Measurements from ENCODE around the gene ALDH18A1.

The ALDH18A1 gene

DNA sequence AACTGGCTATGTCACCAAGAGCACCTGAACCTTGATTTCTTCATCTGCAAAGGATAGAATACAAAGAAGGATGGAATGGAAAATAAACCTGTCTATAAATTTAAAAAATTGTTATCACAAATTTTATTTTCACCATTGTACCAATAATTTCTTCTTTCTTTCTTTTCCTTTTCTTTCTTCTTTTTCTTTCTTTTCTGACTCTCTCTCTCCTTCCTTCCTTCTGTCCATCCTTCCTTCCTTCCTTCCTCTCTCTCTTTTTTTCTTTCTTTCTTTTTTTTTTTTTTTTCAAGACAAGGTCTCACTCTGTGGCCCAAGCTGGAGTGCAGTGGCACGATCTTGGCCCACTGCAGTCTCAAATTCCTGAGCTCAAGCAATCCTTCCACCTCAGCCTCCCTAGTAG is 58.7 kb downstream of the ALDH18A1 start:
- H3K27me3 Mint-ChIP-seq = peaks cover 20% of the 10 kb centered on the region in 2 donors
- no peaks in the 10 kb centered on the region for H3K36me3 Mint-ChIP-seq (ENCODE audit: insufficient read depth)
- H3K27ac Mint-ChIP-seq = peak overlapping the region in 1 of 2 donors; percentile 14
- DNase-seq = no peak
- no peaks in the 10 kb centered on the region for H3K4me1 Mint-ChIP-seq (ENCODE audit: low read depth in 2 of 2)
- no peaks in the 10 kb centered on the region for H3K9me3 Mint-ChIP-seq
- H3K4me3 Mint-ChIP-seq = no peak overlapping the region
- no peak for ATAC-seq (replicated peaks)

DNA sequence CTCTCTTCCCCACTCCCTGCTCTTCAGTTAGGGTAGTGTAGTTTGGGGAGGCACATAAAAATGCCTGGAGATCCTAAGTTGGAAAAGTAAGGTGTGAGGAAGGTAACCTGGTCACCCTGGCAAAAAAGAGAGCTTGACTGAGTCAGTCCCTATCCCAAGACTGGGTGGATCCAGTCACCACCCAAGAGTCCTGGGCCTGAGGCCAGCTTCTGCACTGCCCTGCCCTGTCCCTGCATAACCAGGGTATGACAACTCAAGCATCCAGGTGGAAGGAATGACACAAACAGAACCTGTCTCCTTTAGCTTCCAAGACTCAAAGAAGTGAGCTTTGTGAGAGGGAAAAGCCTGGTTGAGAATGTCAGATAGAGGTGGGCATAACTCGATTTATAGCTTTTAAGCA is 68.5 kb downstream of the ALDH18A1 start:
- H3K4me3 Mint-ChIP-seq = no peak overlapping the region
- no peaks in the 10 kb centered on the region for H3K4me1 Mint-ChIP-seq (ENCODE audit: low read depth in 2 of 2)
- no peak overlapping the region for H3K27ac Mint-ChIP-seq
- peaks cover 6 to 39% of the 10 kb centered on the region in 2 donors for H3K27me3 Mint-ChIP-seq
- no peaks in the 10 kb centered on the region for H3K9me3 Mint-ChIP-seq
- DNase-seq (no peak), ATAC-seq (replicated peaks) (no peak)
- no peaks in the 10 kb centered on the region for H3K36me3 Mint-ChIP-seq (ENCODE audit: insufficient read depth)

DNA sequence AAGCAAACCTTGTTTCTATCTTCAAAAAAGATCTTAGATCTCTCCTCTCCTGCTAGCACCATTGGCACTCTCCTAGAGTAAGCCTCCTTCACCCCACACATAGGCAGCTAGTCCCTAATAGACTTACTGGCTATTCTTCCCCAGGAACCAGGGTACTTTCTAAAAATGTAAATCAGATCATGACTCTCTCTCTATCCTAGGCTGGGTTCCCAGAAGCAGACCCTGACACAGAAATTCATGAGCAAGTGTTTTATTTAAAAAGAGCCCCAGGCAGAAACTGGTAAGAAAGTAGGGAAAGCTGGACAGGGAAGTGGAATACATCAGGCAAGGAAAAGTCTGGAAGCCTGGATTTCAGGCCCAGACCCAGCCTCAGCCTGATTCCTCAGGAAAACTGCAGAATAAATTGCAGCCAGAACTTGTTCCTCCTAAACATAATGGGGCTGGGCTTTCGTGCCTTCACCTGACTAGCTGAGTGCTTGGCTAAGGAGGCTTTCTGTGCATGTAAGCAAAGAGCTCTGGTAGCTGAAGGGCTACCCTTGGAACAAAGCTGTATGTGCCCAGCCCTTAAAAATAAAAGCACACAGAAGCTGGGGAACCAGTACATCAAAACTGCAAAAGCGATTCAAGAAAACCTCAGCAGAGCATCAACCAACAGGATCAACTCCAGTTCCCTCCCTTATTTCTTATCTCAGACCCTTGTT is 76.5 kb downstream of the ALDH18A1 start:
- no peak overlapping the region for H3K4me3 Mint-ChIP-seq
- no peak for DNase-seq
- peaks cover 26 to 63% of the 10 kb centered on the region in 2 donors for H3K27me3 Mint-ChIP-seq

DNA sequence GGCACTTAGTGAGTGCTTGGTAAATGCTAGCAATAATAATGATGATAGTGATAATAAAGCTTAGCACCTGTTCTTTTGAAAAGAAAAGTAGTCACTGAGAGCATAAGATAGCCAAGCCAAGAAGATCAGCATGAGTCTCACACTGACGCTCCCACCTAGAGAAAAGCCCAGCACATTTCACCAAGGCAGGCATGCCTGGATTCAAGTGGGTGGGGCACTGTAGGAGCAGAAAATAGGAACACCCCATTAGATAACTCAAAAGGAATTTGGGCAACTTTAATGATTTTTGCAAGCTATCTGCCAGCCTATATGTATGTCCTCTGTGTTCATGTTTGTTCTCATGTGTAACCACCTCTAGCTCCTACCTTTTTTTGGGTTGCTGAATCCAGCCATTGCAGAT is 77.2 kb downstream of the ALDH18A1 start:
- no peak for ATAC-seq (replicated peaks)
- H3K9me3 Mint-ChIP-seq = no peaks in the 10 kb centered on the region
- no peak for DNase-seq
- H3K4me1 Mint-ChIP-seq (ENCODE audit: low read depth in 2 of 2) = no peaks in the 10 kb centered on the region
- H3K36me3 Mint-ChIP-seq (ENCODE audit: insufficient read depth) = no peaks in the 10 kb centered on the region
- H3K4me3 Mint-ChIP-seq = no peak overlapping the region
- peaks cover 33 to 66% of the 10 kb centered on the region in 2 donors for H3K27me3 Mint-ChIP-seq
- H3K27ac Mint-ChIP-seq = no peak overlapping the region

More for the DNA sequence above, 76.5 kb downstream of the ALDH18A1 start:
- Mint-ChIP-seq H3K36me3 (ENCODE audit: insufficient read depth) (no peaks in the 10 kb centered on the region), H3K27ac (no peak overlapping the region), H3K4me1 (ENCODE audit: low read depth in 2 of 2) (no peaks in the 10 kb centered on the region), H3K9me3 (no peaks in the 10 kb centered on the region)
- ATAC-seq (replicated peaks) = no peak

DNA sequence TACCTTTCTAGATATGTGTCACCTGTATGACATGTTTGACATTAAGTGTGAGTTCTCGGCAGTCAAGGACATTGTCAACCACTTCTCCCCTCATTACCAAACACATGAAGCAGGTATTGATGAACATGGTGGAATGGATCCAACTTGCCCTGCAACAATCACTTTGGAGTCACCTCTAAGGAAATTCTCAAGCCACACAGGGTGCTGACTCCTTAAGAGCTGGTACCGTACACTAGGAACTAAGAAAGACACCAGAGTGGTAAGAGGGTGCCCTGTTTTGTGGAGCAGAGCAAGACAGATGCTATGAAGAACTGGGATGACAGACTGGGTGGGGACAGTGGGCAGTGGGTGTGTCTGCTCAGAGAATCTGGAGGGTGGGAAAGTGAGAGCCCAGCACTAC is 77.9 kb downstream of the ALDH18A1 start:
- peaks cover 40 to 66% of the 10 kb centered on the region in 2 donors for H3K27me3 Mint-ChIP-seq
- H3K36me3 Mint-ChIP-seq (ENCODE audit: insufficient read depth) = no peaks in the 10 kb centered on the region
- no peaks in the 10 kb centered on the region for H3K9me3 Mint-ChIP-seq
- H3K27ac Mint-ChIP-seq = no peak overlapping the region
- ATAC-seq (replicated peaks) (no peak), DNase-seq (no peak)
- no peak overlapping the region for H3K4me3 Mint-ChIP-seq
- no peaks in the 10 kb centered on the region for H3K4me1 Mint-ChIP-seq (ENCODE audit: low read depth in 2 of 2)

DNA sequence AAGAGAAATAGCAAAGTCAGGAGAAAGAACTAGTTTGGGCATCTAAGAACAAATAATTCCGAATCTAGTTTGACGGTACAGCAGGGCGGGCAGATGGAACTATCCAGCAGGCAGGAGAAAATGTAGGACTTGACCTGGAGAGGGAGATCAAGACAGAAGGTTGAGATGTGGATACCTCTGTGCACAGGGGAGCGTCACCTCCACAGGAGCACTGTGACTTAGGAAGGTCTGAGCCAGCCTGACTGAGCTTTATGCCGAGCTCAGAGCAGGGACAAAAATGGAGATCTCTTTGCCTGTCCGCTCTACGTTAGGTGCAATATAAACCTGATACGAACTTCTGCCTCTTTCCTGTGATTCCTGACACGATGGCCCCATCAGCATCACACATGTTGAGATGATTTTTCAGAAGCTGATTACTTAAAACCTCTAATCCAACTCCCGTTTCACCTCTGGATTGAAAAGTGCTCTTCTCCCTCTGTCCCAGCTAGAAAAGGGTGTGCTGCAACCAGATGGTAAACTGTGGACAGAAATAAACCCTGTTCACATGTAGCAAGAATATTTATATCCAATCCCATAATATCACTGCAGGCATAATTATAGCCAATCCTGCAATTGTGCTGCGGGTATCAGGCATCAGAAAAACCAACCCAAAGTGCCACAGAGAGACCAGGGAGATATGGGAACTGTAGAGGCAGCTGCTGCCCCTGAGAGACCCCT is 81.7 kb downstream of the ALDH18A1 start:
- Mint-ChIP-seq H3K27ac (no peak overlapping the region), H3K27me3 (peaks cover 43 to 50% of the 10 kb centered on the region in 2 donors), H3K4me1 (ENCODE audit: low read depth in 2 of 2) (no peaks in the 10 kb centered on the region), H3K4me3 (no peak overlapping the region), H3K36me3 (ENCODE audit: insufficient read depth) (no peaks in the 10 kb centered on the region), H3K9me3 (no peaks in the 10 kb centered on the region)
- ATAC-seq (replicated peaks) (no peak), DNase-seq (no peak)

DNA sequence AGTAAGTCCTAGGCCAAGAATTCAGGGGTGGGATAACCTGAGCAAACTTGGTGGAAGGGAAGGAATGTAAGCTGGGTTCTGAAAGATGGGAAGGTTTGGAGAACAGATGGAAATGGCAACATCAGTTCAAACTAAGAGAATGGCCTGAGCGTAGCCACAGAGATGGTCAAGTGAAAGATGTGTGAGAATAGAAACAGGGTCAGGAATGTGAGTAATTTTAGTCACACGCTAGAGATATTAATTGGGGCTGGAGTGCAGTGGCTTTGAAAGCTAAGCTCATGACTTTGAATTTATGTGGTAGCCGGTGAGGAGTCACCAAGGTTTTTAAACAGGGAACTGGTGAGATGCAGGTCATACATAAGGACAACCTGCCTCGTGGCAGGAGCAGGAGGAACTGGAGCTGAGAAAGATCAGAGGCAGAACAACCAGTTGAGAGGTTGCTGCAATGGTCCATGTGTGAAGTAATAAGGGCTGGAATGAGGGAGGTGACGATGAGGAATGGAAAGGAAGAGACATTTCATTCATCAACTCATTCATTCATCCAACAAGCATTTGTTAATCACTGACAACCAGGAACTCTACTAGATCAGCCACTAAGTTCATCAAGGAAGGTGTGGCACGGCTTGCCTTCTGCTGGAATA is 82.4 kb downstream of the ALDH18A1 start:
- no peaks in the 10 kb centered on the region for H3K36me3 Mint-ChIP-seq (ENCODE audit: insufficient read depth)
- no peak for ATAC-seq (replicated peaks)
- no peak overlapping the region for H3K27ac Mint-ChIP-seq
- no peak overlapping the region for H3K4me3 Mint-ChIP-seq
- no peaks in the 10 kb centered on the region for H3K4me1 Mint-ChIP-seq (ENCODE audit: low read depth in 2 of 2)
- no peaks in the 10 kb centered on the region for H3K9me3 Mint-ChIP-seq
- peaks cover 36 to 46% of the 10 kb centered on the region in 2 donors for H3K27me3 Mint-ChIP-seq
- DNase-seq = no peak

DNA sequence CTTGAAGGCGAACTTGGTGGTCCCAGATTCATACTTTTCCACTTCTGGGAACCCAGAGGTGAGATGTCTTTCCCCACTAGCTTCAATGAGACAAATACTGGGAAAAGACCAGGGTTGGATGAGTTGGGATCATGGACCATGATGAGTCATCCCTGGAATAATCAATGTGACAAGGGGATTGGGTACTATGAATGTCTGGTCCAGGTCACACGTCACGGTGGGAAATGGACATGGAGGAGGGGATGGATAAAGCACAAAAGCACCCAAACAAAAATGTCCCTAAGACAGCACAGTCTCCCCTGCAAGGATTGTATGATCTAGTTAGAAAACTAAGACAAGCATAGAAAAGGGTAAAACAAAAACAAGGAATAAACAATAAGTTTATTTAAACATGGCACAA is 83.0 kb downstream of the ALDH18A1 start:
- no peaks in the 10 kb centered on the region for H3K36me3 Mint-ChIP-seq (ENCODE audit: insufficient read depth)
- no peak for ATAC-seq (replicated peaks)
- peaks cover 30 to 41% of the 10 kb centered on the region in 2 donors for H3K27me3 Mint-ChIP-seq
- no peak overlapping the region for H3K27ac Mint-ChIP-seq
- no peaks in the 10 kb centered on the region for H3K9me3 Mint-ChIP-seq
- no peak overlapping the region for H3K4me3 Mint-ChIP-seq
- DNase-seq = no peak
- H3K4me1 Mint-ChIP-seq (ENCODE audit: low read depth in 2 of 2) = no peaks in the 10 kb centered on the region

DNA sequence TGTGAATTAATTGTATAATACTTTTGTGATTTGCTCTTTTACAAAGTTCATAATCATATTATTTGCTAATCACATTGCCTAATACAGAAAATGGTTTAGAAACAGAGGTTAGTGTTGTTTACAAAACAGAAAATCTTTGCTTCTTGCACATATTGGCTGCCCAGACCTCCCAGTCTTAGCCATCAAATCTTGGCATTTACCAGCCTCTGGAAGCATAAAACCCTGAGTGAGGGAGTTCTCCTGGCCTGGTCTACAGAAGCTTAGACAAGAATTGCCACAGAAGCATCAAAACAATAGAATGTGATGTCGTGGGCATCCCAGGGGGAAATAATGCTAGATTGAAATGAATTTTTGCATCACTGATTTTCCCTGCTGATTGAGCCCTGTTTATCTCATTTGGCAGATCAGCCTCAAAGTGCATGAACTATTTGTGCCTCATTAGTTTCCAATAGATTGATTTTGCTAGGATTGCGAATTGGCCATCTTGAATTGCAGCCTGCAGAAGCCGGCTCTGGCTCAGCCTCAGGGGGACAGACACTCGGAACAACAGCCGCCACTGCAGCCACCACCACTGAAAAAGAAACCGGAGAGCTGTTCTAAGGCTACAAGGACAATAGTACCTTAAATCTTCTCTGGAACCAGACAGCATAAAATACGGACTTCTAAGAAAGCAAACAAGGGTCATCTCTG is 84.2 kb downstream of the ALDH18A1 start:
- ATAC-seq (replicated peaks) = no peak
- no peak for DNase-seq
- Mint-ChIP-seq H3K4me3 (no peak overlapping the region), H3K4me1 (ENCODE audit: low read depth in 2 of 2) (no peaks in the 10 kb centered on the region), H3K36me3 (ENCODE audit: insufficient read depth) (no peaks in the 10 kb centered on the region), H3K27me3 (peaks cover 24 to 35% of the 10 kb centered on the region in 2 donors), H3K27ac (no peak overlapping the region), H3K9me3 (no peaks in the 10 kb centered on the region)

DNA sequence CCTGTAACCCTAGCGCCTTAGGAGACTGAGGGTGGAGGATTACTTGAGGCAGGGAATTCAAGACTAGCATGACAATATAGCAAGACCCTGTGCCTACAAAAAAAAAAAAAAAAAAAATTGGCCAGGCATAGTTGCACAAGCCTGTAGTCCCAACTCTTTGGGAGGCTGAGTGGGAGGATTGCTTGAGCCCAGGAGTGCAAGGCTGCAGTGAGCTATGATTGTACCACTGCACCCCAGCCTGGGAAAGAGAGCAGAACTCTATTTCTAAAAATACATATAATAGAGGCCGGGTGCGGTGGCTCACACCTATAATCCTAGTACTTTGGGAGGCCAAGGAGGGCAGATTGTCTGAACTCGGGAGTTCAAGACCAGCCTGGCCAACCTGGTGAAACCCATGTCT is 85.1 kb downstream of the ALDH18A1 start:
- no peaks in the 10 kb centered on the region for H3K9me3 Mint-ChIP-seq
- no peak for ATAC-seq (replicated peaks)
- H3K27ac Mint-ChIP-seq = no peak overlapping the region

DNA sequence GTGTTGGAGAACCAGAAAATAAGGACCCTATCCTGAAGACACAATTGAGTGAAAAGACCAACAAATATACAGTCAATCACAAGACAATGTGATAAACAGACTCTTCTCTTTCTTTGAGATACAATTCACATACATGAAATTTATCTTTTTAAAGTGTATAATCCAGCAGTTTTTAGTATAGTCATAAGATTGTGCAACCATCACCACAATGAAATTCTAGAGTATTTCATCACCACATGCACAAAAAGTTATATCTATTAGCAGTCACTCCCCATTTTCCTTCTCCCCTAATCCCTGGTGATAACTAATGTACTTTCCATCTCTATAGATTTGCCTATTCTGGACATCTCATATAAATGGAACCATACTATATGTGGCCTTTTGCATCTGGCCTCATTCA is 87.1 kb downstream of the ALDH18A1 start:
- ATAC-seq (replicated peaks) = no peak
- no peak overlapping the region for H3K27ac Mint-ChIP-seq

More for the DNA sequence above, 85.1 kb downstream of the ALDH18A1 start:
- H3K4me1 Mint-ChIP-seq (ENCODE audit: low read depth in 2 of 2) = no peaks in the 10 kb centered on the region
- H3K27me3 Mint-ChIP-seq = peaks cover 24 to 35% of the 10 kb centered on the region in 2 donors
- DNase-seq = no peak
- H3K4me3 Mint-ChIP-seq = no peak overlapping the region
- no peaks in the 10 kb centered on the region for H3K36me3 Mint-ChIP-seq (ENCODE audit: insufficient read depth)

DNA sequence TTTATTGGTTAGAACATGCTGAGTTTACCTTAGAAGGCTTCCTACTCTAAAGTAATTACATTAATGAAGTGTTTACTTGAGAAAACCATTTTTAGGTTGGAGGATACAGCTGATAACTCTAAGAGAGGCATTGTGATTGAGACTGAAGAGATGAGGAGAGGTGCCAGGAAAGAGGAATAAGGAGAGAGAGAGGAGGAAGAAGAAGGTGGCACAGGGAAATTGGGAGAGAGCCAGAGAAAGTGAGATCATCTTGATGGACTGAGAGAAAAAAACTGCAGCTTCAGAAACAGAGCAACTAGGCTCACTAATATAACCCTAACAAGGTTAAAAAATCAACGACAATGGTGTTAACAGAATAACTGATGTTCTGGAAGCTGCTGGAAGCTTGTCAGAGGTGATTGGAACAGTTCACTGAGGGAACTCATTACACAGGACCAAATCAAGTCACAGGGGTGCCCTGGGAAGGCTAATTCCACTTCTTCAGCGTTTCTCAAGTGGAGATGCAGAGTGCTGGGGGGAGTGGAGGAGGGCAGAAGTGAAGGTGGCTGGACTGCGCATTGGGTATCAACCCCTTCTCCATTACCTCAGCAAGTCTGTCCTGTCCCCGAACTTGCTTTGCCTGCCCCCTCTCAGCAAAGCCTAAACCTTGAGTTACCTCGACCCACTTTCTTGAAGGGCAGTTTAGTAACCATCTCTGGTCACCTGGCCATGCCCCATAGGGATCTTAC is 88.4 kb downstream of the ALDH18A1 start:
- no peak overlapping the region for H3K4me3 Mint-ChIP-seq

More for the DNA sequence above, 87.1 kb downstream of the ALDH18A1 start:
- H3K36me3 Mint-ChIP-seq (ENCODE audit: insufficient read depth) = no peaks in the 10 kb centered on the region
- H3K4me3 Mint-ChIP-seq = no peak overlapping the region
- H3K4me1 Mint-ChIP-seq (ENCODE audit: low read depth in 2 of 2) = no peaks in the 10 kb centered on the region
- no peaks in the 10 kb centered on the region for H3K9me3 Mint-ChIP-seq
- no peak for DNase-seq
- H3K27me3 Mint-ChIP-seq = peaks cover 13 to 26% of the 10 kb centered on the region in 2 donors

DNA sequence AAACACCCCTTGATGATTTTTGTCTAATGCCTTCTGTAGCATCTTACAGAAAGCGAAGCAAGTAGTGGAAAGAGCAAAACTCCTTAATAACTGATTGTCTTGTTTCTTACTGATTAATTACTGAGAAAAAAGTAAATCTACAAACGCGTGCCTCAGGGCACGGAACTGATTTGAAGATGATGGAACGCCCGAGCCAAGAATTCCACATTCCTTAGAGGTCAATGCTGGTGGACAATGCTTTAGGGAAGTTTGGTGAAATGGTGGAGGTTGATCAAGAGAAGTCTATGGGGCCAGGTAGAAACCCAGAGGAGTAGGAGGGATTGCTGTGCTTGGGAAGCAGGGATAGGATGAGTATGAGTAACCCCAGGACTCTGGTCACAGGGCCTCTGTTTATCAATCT is 90.4 kb downstream of the ALDH18A1 start:
- no peak for DNase-seq
- Mint-ChIP-seq H3K27ac (no peak overlapping the region), H3K27me3 (peaks cover 0 to 3% of the 10 kb centered on the region in 2 donors), H3K4me3 (no peak overlapping the region), H3K36me3 (ENCODE audit: insufficient read depth) (peaks cover 2% of the 10 kb centered on the region), H3K4me1 (ENCODE audit: low read depth in 2 of 2) (no peaks in the 10 kb centered on the region), H3K9me3 (no peaks in the 10 kb centered on the region)
- ATAC-seq (replicated peaks) = no peak

More for the DNA sequence above, 88.4 kb downstream of the ALDH18A1 start:
- Mint-ChIP-seq H3K9me3 (no peaks in the 10 kb centered on the region), H3K4me1 (ENCODE audit: low read depth in 2 of 2) (no peaks in the 10 kb centered on the region), H3K27ac (peak overlapping the region in 1 of 2 donors; percentile 2), H3K27me3 (peaks cover under 1 to 13% of the 10 kb centered on the region in 2 donors), H3K36me3 (ENCODE audit: insufficient read depth) (no peaks in the 10 kb centered on the region)
- no peak for ATAC-seq (replicated peaks)
- no peak for DNase-seq

Measured in effector memory CD8-positive, alpha-beta T cell (primary cell).